Measurements from ENCODE around the gene CLCF1.

The CLCF1 gene

GRCh38 chr11:67344264-67344663 is 29.1 kb downstream of the CLCF1 start:
- H3K4me3 ChIP-seq (replicated peaks; ENCODE audit: low read depth, low read length): no peak overlapping the region
- DNase-seq (ENCODE audit: extremely low read depth, low read depth): no peak
- TF ChIP-seq, protein P1, sequence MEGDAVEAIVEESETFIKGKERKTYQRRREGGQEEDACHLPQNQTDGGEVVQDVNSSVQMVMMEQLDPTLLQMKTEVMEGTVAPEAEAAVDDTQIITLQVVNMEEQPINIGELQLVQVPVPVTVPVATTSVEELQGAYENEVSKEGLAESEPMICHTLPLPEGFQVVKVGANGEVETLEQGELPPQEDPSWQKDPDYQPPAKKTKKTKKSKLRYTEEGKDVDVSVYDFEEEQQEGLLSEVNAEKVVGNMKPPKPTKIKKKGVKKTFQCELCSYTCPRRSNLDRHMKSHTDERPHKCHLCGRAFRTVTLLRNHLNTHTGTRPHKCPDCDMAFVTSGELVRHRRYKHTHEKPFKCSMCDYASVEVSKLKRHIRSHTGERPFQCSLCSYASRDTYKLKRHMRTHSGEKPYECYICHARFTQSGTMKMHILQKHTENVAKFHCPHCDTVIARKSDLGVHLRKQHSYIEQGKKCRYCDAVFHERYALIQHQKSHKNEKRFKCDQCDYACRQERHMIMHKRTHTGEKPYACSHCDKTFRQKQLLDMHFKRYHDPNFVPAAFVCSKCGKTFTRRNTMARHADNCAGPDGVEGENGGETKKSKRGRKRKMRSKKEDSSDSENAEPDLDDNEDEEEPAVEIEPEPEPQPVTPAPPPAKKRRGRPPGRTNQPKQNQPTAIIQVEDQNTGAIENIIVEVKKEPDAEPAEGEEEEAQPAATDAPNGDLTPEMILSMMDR (IDR thresholded peaks at IDR 0.05; ENCODE audit: low read depth, low read length, missing control alignments): no peak

GRCh38 chr11:67337257-67337656 is 36.1 kb downstream of the CLCF1 start:
- TF ChIP-seq, protein P1 (IDR thresholded peaks at IDR 0.05; ENCODE audit: low read depth, low read length, missing control alignments): no peak
- DNase-seq (ENCODE audit: extremely low read depth, low read depth): no peak
- no peak overlapping the region for H3K4me3 ChIP-seq (replicated peaks; ENCODE audit: low read depth, low read length)

DNA sequence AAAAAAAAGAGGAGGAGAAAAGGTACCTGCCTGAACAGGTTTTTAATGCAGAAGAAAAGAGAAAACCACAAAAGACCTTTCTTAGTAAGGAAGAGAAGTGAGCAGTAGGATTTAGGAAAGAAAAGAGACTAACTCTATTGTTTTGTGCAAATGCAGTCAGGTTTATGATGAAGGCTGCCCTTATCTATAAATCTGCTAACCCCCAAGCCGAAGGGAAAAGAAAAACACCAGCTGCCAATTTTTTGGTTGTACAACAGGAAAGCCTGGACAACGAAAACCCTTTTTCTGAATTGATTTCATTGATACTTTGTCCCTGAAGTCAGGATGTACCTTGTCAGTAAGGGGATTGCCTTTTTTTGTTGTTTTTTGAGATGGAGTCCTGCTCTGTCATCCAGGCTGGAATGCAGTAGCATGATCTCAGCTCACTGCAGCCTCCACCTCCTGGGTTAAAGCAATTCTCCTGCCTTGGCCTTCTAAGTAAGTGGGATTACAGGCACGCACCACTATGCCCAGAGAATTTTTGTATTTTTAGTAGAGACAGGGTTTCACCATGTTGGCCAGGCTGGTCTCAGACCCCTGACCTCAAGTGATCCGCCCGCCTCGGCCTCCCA is 41.2 kb downstream of the CLCF1 start:
- TF ChIP-seq, protein P1 (IDR thresholded peaks at IDR 0.05; ENCODE audit: low read depth, low read length, missing control alignments): no peak
- H3K4me3 ChIP-seq (replicated peaks; ENCODE audit: low read depth, low read length): no peak overlapping the region

GRCh38 chr11:67323526-67323925 is 49.9 kb downstream of the CLCF1 start:
- TF ChIP-seq, protein P1 (IDR thresholded peaks at IDR 0.05; ENCODE audit: low read depth, low read length, missing control alignments): no peak
- no peak overlapping the region for H3K4me3 ChIP-seq (replicated peaks; ENCODE audit: low read depth, low read length)
- no peak for DNase-seq (ENCODE audit: extremely low read depth, low read depth)

More for the DNA sequence above, 41.2 kb downstream of the CLCF1 start:
- no peak for DNase-seq (ENCODE audit: extremely low read depth, low read depth)

GRCh38 chr11:67322049-67322448 is 51.3 kb downstream of the CLCF1 start:
- no peak overlapping the region for H3K4me3 ChIP-seq (replicated peaks; ENCODE audit: low read depth, low read length)
- no peak for DNase-seq (ENCODE audit: extremely low read depth, low read depth)
- TF ChIP-seq, protein P1 (IDR thresholded peaks at IDR 0.05; ENCODE audit: low read depth, low read length, missing control alignments): no peak

DNA sequence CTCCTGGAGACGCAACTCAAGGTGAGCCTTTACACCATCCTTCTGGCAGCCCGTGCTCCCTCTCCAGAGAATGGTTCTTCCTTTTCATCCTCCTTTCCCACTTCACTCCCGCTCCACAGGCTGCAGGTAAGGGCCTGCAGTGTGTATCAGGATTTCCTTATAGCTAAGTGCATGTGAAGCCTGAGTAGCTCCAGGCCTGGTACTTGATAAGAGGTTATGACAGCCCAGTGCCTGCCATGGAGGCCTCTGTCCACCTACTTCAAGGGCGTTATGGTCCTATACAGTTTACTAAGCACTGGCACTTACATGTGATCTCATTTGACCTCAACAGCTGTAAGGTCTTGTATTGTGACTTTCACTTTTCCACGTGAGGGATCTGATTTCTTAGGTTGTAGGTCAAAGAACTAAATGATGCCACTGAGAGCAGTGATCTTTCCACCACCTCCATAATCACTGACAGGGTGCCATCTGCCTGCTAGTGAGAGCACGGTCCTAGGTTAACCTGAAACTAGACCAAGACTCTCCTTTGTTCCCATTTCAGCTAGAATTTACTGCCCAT is 52.0 kb downstream of the CLCF1 start:
- no peak overlapping the region for H3K4me3 ChIP-seq (replicated peaks; ENCODE audit: low read depth, low read length)
- TF ChIP-seq, protein P1 (IDR thresholded peaks at IDR 0.05; ENCODE audit: low read depth, low read length, missing control alignments): no peak
- DNase-seq (ENCODE audit: extremely low read depth, low read depth): no peak
